Neural progenitor cell (in vitro differentiated cells): Measurements from ENCODE around the gene USH1G. TPM values are rescaled to one million over a fixed set of nuclear protein-coding genes. Genes with fewer than 3 reads are reported as not detected.

ENCODE experiments used
- DNase-seq: peaks from one replicate; pipeline ENCODE4 v3.0.0-alpha.2; 2016; ENCODE audit warnings: low spot score
- H2AFZ ChIP-seq: fragments of 200-600 bp; sonication (generic); replicated peaks from 2 replicates; pipeline ENCODE4 v1.6.1; 2016; ENCODE audit warnings: antibody characterized with exemption
- H3F3A ChIP-seq: fragments of 200-600 bp; sonication (generic); 2 replicates; pipeline ENCODE4 v1.6.1; 2016; ENCODE audit warnings: antibody characterized with exemption, low read depth
- H3K27ac ChIP-seq: fragments of 200-600 bp; sonication (generic); 2 replicates; pipeline ENCODE4 v1.5.1; 2016; ENCODE audit warnings: mild to moderate bottlenecking
- H3K27me3 ChIP-seq: fragments of 200-600 bp; sonication (generic); 2 replicates; pipeline ENCODE4 v1.6.1; 2016; ENCODE audit warnings: mild to moderate bottlenecking, moderate library complexity
- H3K36me3 ChIP-seq: fragments of 200-600 bp; sonication (generic); 2 replicates; pipeline ENCODE4 v1.5.1; 2016
- H3K4me1 ChIP-seq: fragments of 200-600 bp; sonication (generic); 2 replicates; pipeline ENCODE4 v1.6.1; 2016; ENCODE audit warnings: mixed run types
- H3K4me2 ChIP-seq: fragments of 200-600 bp; sonication (generic); 2 replicates; pipeline ENCODE4 v1.6.1; 2016
- H3K4me3 ChIP-seq: fragments of 200-600 bp; sonication (generic); 2 replicates; pipeline ENCODE4 v1.5.1; 2016
- H3K79me2 ChIP-seq: fragments of 200-600 bp; sonication (generic); 2 replicates; pipeline ENCODE4 v1.6.1; 2016; ENCODE audit warnings: low read depth
- H3K9ac ChIP-seq: fragments of 200-600 bp; sonication (generic); 2 replicates; pipeline ENCODE4 v1.6.1; 2016
- H3K9me3 ChIP-seq: fragments of 200-600 bp; sonication (generic); 2 replicates; pipeline ENCODE4 v1.5.1; 2016; ENCODE audit warnings: low read depth
- H4K20me1 ChIP-seq: fragments of 200-600 bp; sonication (generic); 2 replicates; pipeline ENCODE4 v1.6.1; 2016; ENCODE audit warnings: low read depth
- H3K27ac Mint-ChIP-seq: 3 replicates; pipeline ENCODE4 v1.8.0; 2021; ENCODE audit warnings: mixed read lengths
- H3K27me3 Mint-ChIP-seq: 2 replicates; pipeline ENCODE4 v1.8.0; 2022; ENCODE audit warnings: low read depth, mild to moderate bottlenecking, inconsistent platforms, moderate library complexity, mixed read lengths; ENCODE audit not compliant: insufficient read depth
- H3K36me3 Mint-ChIP-seq: 3 replicates; pipeline ENCODE4 v1.8.0; 2021; ENCODE audit warnings: mixed read lengths
- H3K4me1 Mint-ChIP-seq: 3 replicates; pipeline ENCODE4 v1.8.0; 2021; ENCODE audit warnings: mixed read lengths
- H3K4me3 Mint-ChIP-seq: 3 replicates; pipeline ENCODE4 v1.8.0; 2021; ENCODE audit warnings: mild to moderate bottlenecking, moderate library complexity, mixed read lengths
- H3K9me3 Mint-ChIP-seq: 3 replicates; pipeline ENCODE4 v1.8.0; 2020; ENCODE audit warnings: mixed read lengths
- EZH2 ChIP-seq: fragments of 200-600 bp; sonication (generic); IDR thresholded peaks from 2 replicates; pipeline ENCODE4 v1.6.1; 2017; ENCODE audit warnings: antibody characterized with exemption, mild to moderate bottlenecking, moderate library complexity
- EZH2phosphoT487 ChIP-seq: fragments of 200-600 bp; sonication (generic); IDR thresholded peaks from 2 replicates; pipeline ENCODE4 v1.6.1; 2017; ENCODE audit warnings: antibody characterized with exemption
- total RNA-seq: library from RNA; depleted of rRNA; stranded (reverse); fragments of >200 nt; gene quantifications from 2 replicates; pipeline ENCODE4 v1.2.3, GENCODE V29; 2015; ENCODE audit warnings: low replicate concordance
- TF ChIP-seq, protein P1 (sequence below): fragments of 200-600 bp; sonication (generic); IDR thresholded peaks from 2 replicates; pipeline ENCODE4 v1.5.1; 2017; ENCODE audit warnings: antibody characterized with exemption, mild to moderate bottlenecking

Gene USH1G
- total RNA-seq, 1 donor from 2014 or later = not detected

DNA sequence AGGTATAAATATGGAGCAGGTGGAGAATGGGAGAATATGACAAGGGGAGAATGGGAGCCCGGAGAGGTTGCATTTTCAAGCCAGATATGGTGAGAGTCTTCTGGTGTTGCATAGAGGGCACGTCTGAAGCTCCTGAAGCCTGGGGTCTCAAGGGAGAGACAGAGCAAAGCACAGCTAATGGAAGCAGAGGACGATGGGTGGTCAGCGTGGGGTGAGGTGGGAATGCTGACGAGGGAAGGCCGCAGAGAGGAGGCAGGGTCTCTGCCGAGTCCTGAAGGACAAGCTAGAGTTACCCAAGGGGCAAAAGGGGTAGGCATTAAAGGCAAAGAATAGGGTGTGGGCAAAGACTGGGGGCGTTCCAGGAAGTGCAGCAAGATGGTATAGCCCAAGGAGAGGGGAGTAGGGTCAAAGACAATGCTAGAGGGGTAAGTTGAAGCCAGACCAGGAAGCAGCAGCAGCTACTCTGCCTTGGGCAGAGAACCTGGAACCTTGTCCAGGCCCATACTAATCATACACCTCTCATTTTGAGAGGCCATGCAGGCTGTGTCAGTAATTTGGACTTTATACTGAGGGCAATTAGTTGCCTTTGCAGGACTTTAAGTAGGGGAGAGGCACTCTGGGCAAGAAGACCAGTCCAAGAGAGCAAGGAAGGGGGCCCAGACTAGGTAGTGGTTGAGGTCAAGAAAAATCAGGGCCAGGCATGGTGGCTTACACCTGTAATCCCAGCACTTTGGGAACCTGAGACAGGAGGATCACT, 15.3 kb upstream of the USH1G start:
- TF ChIP-seq EZH2 = no peak
- TF ChIP-seq, protein P1, sequence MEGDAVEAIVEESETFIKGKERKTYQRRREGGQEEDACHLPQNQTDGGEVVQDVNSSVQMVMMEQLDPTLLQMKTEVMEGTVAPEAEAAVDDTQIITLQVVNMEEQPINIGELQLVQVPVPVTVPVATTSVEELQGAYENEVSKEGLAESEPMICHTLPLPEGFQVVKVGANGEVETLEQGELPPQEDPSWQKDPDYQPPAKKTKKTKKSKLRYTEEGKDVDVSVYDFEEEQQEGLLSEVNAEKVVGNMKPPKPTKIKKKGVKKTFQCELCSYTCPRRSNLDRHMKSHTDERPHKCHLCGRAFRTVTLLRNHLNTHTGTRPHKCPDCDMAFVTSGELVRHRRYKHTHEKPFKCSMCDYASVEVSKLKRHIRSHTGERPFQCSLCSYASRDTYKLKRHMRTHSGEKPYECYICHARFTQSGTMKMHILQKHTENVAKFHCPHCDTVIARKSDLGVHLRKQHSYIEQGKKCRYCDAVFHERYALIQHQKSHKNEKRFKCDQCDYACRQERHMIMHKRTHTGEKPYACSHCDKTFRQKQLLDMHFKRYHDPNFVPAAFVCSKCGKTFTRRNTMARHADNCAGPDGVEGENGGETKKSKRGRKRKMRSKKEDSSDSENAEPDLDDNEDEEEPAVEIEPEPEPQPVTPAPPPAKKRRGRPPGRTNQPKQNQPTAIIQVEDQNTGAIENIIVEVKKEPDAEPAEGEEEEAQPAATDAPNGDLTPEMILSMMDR = no peak
- TF ChIP-seq EZH2phosphoT487 = no peak
- no peaks in the 10 kb centered on the region for H3K4me1 Mint-ChIP-seq
- H3K36me3 Mint-ChIP-seq = no peaks in the 10 kb centered on the region
- Histone ChIP-seq H2AFZ (no peak overlapping the region), H3K4me3 (no peak overlapping the region), H3K36me3 (no peaks in the 10 kb centered on the region), H3K4me1 (peaks cover 7% of the 10 kb centered on the region), H3K9me3 (no peaks in the 10 kb centered on the region), H4K20me1 (peaks cover 36% of the 10 kb centered on the region), H3K27me3 (peaks cover 85% of the 10 kb centered on the region), H3F3A (no peaks in the 10 kb centered on the region), H3K79me2 (no peaks in the 10 kb centered on the region), H3K27ac (no peak overlapping the region), H3K9ac (no peak overlapping the region), H3K4me2 (no peak overlapping the region)
- H3K27me3 Mint-ChIP-seq = peaks cover 58% of the 10 kb centered on the region
- DNase-seq = no peak
- H3K27ac Mint-ChIP-seq = no peak overlapping the region
- H3K4me3 Mint-ChIP-seq = no peak overlapping the region
- H3K9me3 Mint-ChIP-seq = no peaks in the 10 kb centered on the region

DNA sequence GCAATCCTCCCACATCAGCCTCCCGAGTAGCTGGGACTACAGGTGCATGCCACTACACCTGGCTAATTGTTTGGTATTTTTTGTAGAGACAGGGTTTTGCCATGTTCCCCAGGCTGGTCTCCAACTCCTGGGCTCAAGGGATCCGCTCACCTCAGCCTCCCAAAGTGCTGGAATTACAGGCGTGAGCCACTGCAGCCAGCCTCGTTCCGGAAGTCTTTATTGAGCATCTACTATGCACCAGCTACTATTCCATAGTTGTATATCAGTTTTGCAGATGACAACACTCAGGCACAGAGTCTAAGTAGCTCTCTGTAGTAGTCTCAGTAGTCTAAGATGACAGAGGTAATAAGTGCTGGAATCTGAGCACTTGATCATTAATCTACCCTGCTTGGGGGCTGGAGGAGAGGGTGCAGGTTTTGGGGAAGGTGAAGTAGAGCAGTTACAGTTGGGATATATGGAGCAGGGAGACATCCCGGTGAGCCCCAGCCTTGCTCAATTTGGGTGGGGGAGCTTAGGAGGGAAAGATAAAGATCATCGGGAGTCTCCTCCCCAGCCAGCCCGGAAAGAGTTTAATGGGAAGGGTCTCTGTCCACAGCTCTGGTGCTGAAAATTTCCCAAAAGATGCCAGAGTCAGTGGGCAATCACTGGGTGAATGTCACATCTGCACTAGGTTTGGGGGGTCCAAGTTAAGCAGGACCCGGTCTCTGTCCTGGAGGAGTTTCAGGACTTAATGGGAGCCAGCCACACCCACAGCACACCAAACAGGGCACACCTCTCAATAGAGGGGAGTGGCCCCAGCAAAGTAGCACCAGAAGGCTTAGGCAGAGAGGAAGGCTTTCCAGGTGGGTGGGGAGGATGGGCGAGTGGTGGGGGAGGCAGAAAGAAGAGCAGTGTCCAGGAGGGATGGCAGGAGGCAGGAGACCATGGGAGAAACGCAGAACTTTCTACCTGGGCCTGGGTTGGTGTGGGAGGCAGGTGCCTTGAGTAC, 14.3 kb upstream of the USH1G start:
- H3K27me3 Mint-ChIP-seq = peaks cover 61% of the 10 kb centered on the region
- no peak overlapping the region for H3K4me3 Mint-ChIP-seq
- Histone ChIP-seq H3K4me3 (no peak overlapping the region), H3K36me3 (no peaks in the 10 kb centered on the region), H3K27ac (no peak overlapping the region), H3K4me1 (peaks cover 7% of the 10 kb centered on the region), H3K4me2 (no peak overlapping the region), H4K20me1 (peaks cover 40% of the 10 kb centered on the region), H2AFZ (no peak overlapping the region), H3K9ac (no peak overlapping the region), H3F3A (no peaks in the 10 kb centered on the region), H3K27me3 (peaks cover 93% of the 10 kb centered on the region), H3K79me2 (no peaks in the 10 kb centered on the region), H3K9me3 (no peaks in the 10 kb centered on the region)
- peak; percentile 71 for DNase-seq
- TF ChIP-seq, protein P1 = no peak
- TF ChIP-seq EZH2 = no peak
- no peak overlapping the region for H3K27ac Mint-ChIP-seq
- no peaks in the 10 kb centered on the region for H3K4me1 Mint-ChIP-seq
- no peaks in the 10 kb centered on the region for H3K36me3 Mint-ChIP-seq
- H3K9me3 Mint-ChIP-seq = no peaks in the 10 kb centered on the region

DNA sequence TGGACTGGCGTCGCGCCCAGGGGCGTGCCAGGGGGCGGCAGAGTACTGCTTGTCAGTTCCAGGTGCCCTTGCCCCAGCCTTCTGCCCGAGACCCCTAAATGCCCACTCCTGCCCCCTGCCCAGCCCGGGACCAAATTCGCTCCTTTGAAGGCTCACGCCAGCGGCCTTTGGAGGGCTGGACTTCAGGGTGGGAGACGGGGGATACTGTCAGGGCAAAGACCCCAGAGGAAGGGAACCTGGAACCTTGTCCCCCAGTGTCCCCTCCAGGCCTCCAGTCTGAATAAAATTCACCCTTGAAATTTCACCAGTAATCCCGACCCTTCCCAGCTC, 13.4 kb upstream of the USH1G start:
- Histone ChIP-seq H2AFZ (no peak overlapping the region), H4K20me1 (peaks cover 40% of the 10 kb centered on the region), H3K4me3 (no peak overlapping the region), H3K27me3 (peaks cover 99% of the 10 kb centered on the region), H3K36me3 (no peaks in the 10 kb centered on the region), H3K79me2 (no peaks in the 10 kb centered on the region), H3K27ac (no peak overlapping the region), H3K4me1 (peaks cover 7% of the 10 kb centered on the region), H3K9ac (no peak overlapping the region), H3K9me3 (no peaks in the 10 kb centered on the region), H3K4me2 (peak overlapping the region; percentile 64), H3F3A (no peaks in the 10 kb centered on the region)
- Mint-ChIP-seq H3K4me3 (no peak overlapping the region), H3K27me3 (peaks cover 64% of the 10 kb centered on the region), H3K9me3 (no peaks in the 10 kb centered on the region), H3K36me3 (no peaks in the 10 kb centered on the region), H3K4me1 (no peaks in the 10 kb centered on the region), H3K27ac (no peak overlapping the region)
- DNase-seq = no peak
- peak; percentile 14 for TF ChIP-seq EZH2phosphoT487
- TF ChIP-seq, protein P1 = no peak
- peak; percentile 2 for TF ChIP-seq EZH2
